Erythroblast (primary cell): ENCODE measurements around the gene DDX3X.

Experiments used
- DNase-seq, 2 experiments: peaks; one replicate each; lab custom pipeline; 2025; lab: John Stamatoyannopoulos, UW
- GATA1 ChIP-seq: IDR thresholded peaks from 2 replicates; pipeline ENCODE4 v1.6.1; 2011; ENCODE audit warnings: low read depth, mild to moderate bottlenecking, control low read depth, low read length, moderate library complexity
- POLR2A ChIP-seq: IDR thresholded peaks from 2 replicates; pipeline ENCODE4 v1.6.1; 2011; ENCODE audit warnings: mild to moderate bottlenecking, low read length

DDX3X gene

GRCh38 chrX:41335198-41335957 lies 1.4 kb downstream of the DDX3X start:
- TF ChIP-seq GATA1 (no peak), POLR2A (no peak)
- DNase-seq = peak; percentile 51 to 71

- DNase-seq = peak in 1 of 2 experiments; percentile 24
- TF ChIP-seq POLR2A (no peak), GATA1 (no peak)
These were observed 2.0 kb downstream of the DDX3X start for GRCh38 chrX:41335958-41336331.

DNA sequence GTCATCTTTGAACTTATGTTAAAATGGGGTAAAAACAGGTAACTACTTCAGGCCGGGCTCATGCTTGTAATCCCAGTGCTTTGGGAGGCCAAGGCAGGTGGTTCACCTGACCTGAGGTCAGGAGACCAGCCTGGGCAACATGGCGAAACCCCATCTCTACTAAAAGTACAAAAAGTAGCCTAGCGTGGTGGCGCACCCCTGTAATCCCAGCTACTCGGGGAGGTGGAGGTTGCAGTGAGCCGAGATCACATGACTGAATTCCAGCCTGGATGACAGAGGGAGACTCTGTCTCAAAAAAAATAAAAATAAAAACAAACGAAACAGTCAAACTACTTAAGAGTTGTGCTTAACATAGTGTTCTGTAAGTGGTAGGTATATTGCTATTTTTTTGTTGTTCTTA lies 2.5 kb downstream of the DDX3X start:
- TF ChIP-seq GATA1 (no peak), POLR2A (no peak)
- peak; percentile 5 to 19 for DNase-seq

- TF ChIP-seq GATA1 = no peak
- TF ChIP-seq POLR2A = no peak
- peak; percentile 12 to 26 for DNase-seq
These were observed 3.2 kb downstream of the DDX3X start for GRCh38 chrX:41337140-41337539.

GRCh38 chrX:41338436-41338835 lies 4.5 kb downstream of the DDX3X start:
- TF ChIP-seq GATA1 = no peak
- TF ChIP-seq POLR2A = no peak
- DNase-seq = no peak

DNA sequence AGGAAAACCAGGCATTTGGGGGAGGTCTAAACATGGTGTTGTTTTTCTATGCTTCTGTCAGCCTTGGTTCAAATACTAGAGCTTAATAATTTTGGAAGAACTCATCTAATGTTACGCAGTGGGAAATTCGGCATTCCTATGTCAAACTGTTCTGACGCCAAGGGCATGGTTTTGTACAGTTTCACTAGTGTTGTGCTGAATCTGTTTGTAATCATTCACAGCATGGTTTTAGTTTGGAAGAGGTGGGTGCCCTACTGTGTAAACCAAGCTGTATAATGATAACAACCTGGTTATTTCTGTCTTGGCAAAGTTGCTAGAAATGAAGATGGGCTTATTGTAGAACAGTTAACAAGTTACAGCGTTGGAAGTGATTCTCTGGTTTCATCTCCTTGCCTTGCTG lies 5.2 kb downstream of the DDX3X start:
- no peak for DNase-seq
- TF ChIP-seq POLR2A (no peak), GATA1 (no peak)

GRCh38 chrX:41344053-41344452 lies 10.1 kb downstream of the DDX3X start:
- no peak for TF ChIP-seq POLR2A
- TF ChIP-seq GATA1 = no peak
- no peak for DNase-seq

GRCh38 chrX:41347186-41347585 lies 13.2 kb downstream of the DDX3X start:
- DNase-seq = no peak
- TF ChIP-seq GATA1 (no peak), POLR2A (no peak)

- no peak for DNase-seq
- TF ChIP-seq POLR2A (no peak), GATA1 (no peak)
These were observed 14.6 kb downstream of the DDX3X start for GRCh38 chrX:41348551-41348950.

GRCh38 chrX:41350150-41350975 lies 16.4 kb downstream of the DDX3X start:
- TF ChIP-seq POLR2A = peak; percentile 52
- TF ChIP-seq GATA1 = no peak
- no peak for DNase-seq

DNA sequence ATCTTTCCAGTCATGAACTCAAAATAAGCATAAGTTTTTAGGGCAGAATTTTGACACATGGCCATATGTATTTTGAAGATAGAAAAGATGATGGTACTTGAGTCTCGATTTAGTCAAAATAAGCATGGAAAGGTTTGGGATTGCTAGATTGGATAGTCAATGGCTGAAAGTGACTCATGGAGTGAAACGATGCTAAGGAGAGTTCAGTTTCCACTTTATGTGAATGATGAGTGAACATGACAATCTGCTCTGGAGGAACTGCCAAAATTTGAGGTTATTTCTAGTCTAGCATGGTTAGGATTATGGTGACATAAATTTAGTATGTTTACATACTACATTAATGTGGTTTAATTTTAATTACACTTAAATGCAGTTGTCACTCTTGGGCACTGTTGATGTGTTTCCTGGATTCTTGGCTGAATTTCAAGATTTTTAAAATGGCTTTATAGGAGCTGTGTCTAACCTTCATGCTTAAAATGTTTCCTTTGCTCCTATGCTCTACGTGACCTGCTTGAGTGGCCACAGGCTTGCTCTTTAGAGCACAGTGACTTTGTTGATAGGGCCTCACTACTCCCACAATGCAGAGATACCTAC lies 17.1 kb downstream of the DDX3X start:
- TF ChIP-seq POLR2A (peak; percentile 45), GATA1 (no peak)
- DNase-seq = no peak

DNA sequence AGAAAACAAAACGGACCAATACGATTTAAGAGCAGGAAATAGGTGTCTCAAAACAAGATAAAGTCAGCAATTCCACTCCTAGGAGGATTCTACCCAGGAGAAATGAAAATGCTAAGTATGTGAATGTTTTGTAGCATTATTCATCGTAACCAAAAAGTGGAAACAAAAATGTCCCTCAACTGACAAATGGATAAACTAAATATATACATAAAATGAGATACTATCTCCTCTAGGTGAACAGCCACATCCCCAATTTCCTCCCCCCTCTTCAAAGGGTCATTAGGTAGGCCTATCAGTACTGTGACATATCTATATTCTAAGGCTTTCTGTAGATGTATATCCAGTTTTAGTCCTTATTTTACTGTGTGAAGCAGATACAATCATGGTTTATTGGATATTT lies 18.0 kb downstream of the DDX3X start:
- TF ChIP-seq POLR2A (no peak), GATA1 (no peak)
- DNase-seq = no peak

- DNase-seq = no peak
- TF ChIP-seq GATA1 = no peak
- no peak for TF ChIP-seq POLR2A
These were observed 18.4 kb downstream of the DDX3X start for GRCh38 chrX:41352329-41352838.

- DNase-seq = no peak
These were observed 20.0 kb downstream of the DDX3X start for GRCh38 chrX:41353985-41354384.

More at GRCh38 chrX:41353985-41354384, 20.0 kb downstream of the DDX3X start:
- no peak for TF ChIP-seq POLR2A
- no peak for TF ChIP-seq GATA1
